ENCODE results near the gene MRNIP. TPM values are rescaled to one million over a fixed set of nuclear protein-coding genes. Genes with fewer than 3 reads are reported as not detected.

Gene MRNIP
- total and polyA plus RNA-seq, 2 of the 4 experiments (the other 2 are of a cell fraction) = 6.6 to 24.7 TPM

- intact Hi-C loops (cut with micrococcal nuclease) (no loop called here), in situ Hi-C loops (cut with MboI; ENCODE audit: low sequenced_read_pairs) (no loop called here), dilution Hi-C loops (cut with HindIII; ENCODE audit: low sequenced_read_pairs, unreplicated experiment) (no loop called here)
- no peak for DNase-seq
- H2BK15ac ChIP-seq (ENCODE audit: low read depth, low read length) = no peak overlapping the region
- no peak overlapping the region for H3K56ac ChIP-seq (ENCODE audit: extremely low read depth, insufficient read depth, low read length)
- no peak overlapping the region for H2BK20ac ChIP-seq (ENCODE audit: low read depth, low read length)
- no TSS peak for BruUV-seq (replicated peaks)
- H4K8ac ChIP-seq (ENCODE audit: low read depth in 2 of 2, low read length in 2 of 2) = no peak overlapping the region
- H3K9me1 ChIP-seq (ENCODE audit: insufficient read depth, low read length) = peaks cover 4% of the 10 kb centered on the region; the same call in 1 of the 2 replicates
- no peak overlapping the region for H2AK9ac ChIP-seq (replicated peaks; ENCODE audit: low read depth, low read length, poor library complexity)
- H4K91ac ChIP-seq (ENCODE audit: insufficient read depth, low read depth, low read length) = no peak overlapping the region
- H4K5ac ChIP-seq (ENCODE audit: low read depth, low read length) = no peak overlapping the region
- no peak overlapping the region for H3K4me2 ChIP-seq (ENCODE audit: low read depth, low read length)
- H2AK5ac ChIP-seq (ENCODE audit: low read depth, low read length) = no peak overlapping the region
- no peak overlapping the region for H3K18ac ChIP-seq (ENCODE audit: low read depth, low read length)
- H2BK120ac ChIP-seq (ENCODE audit: low read depth, low read length) = no peak overlapping the region
- no peaks in the 10 kb centered on the region for H3K9me3 ChIP-seq (ENCODE audit: control insufficient read depth, insufficient read depth, low read length)
- H2BK5ac ChIP-seq (ENCODE audit: low read depth, low read length, poor library complexity, severe bottlenecking) = no peak overlapping the region
- no peaks in the 10 kb centered on the region for H4K20me1 ChIP-seq (ENCODE audit: insufficient read depth, low read length)
- H3K36me3 ChIP-seq (ENCODE audit: control insufficient read depth, insufficient read depth, low read length) = peaks cover 74% of the 10 kb centered on the region
- POLR2A ChIA-PET (ENCODE audit: unreplicated experiment) = no interaction called here
- CTCF ChIA-PET = no interaction called here
- H3K14ac ChIP-seq (replicated peaks; ENCODE audit: low read depth, low read length) = no peak overlapping the region
- no peak overlapping the region for H3K23ac ChIP-seq (ENCODE audit: low read depth, low read length)
- no peak overlapping the region for H3K4ac ChIP-seq (ENCODE audit: low read depth, low read length)
- no peak overlapping the region for H3K4me3 ChIP-seq (ENCODE audit: insufficient read depth, low read depth, low read length)
- H3K4me1 ChIP-seq (ENCODE audit: control insufficient read depth, insufficient read depth, low read length) = no peaks in the 10 kb centered on the region
- no peaks in the 10 kb centered on the region for H3K27me3 ChIP-seq (ENCODE audit: control insufficient read depth, insufficient read depth, low read length)
- TF ChIP-seq NFE2L2 (IDR thresholded peaks at IDR 0.05; ENCODE audit: low read depth, low read length) (no peak), CTCF (conservative IDR thresholded peaks at IDR 0.05; ENCODE audit: low read depth, low read length) (no peak), POLR2A (IDR thresholded peaks at IDR 0.05; ENCODE audit: low read depth, low read length) (no peak), CHD1 (IDR thresholded peaks at IDR 0.05; ENCODE audit: low read depth, low read length) (no peak), BHLHE40 (IDR thresholded peaks at IDR 0.05; ENCODE audit: low read depth, low read length) (no peak), ELK1 (IDR thresholded peaks at IDR 0.05; ENCODE audit: borderline replicate concordance, low read depth, low read length) (no peak), RCOR1 (IDR thresholded peaks at IDR 0.05; ENCODE audit: insufficient replicate concordance, low read length) (no peak), RAD21 (IDR thresholded peaks at IDR 0.05; ENCODE audit: low read length) (no peak), USF2 (IDR thresholded peaks at IDR 0.05; ENCODE audit: low read depth, low read length) (no peak), RFX5 (IDR thresholded peaks at IDR 0.05; ENCODE audit: low read depth, low read length) (no peak), MAZ (IDR thresholded peaks at IDR 0.05; ENCODE audit: borderline replicate concordance, low read depth, low read length) (no peak), MXI1 (IDR thresholded peaks at IDR 0.05; ENCODE audit: borderline replicate concordance, low read depth, low read length) (no peak), MAFK (IDR thresholded peaks at IDR 0.05; ENCODE audit: low read depth, low read length) (no peak), SMC3 (IDR thresholded peaks at IDR 0.05; ENCODE audit: low read depth, low read length) (no peak), CEBPB (IDR thresholded peaks at IDR 0.05; ENCODE audit: low read depth, low read length) (no peak)
- no peak overlapping the region for H3K9ac ChIP-seq (ENCODE audit: low read depth, low read length)
- ATAC-seq (ENCODE audit: low read depth) = no peak
- no peak overlapping the region for H3K27ac ChIP-seq (ENCODE audit: insufficient read depth, low read length)
- no peak overlapping the region for H2AFZ ChIP-seq (replicated peaks; ENCODE audit: low read length, poor library complexity)
- WGBS, 2 experiments (ENCODE audit: extremely low coverage in 2 of 2, insufficient read length in 1 of 2) = 83% methylated on average over 2 of the region's 5 CpGs; no CpG with 5 or more reads in 1 of the 2 experiments
- H3K79me1 ChIP-seq (ENCODE audit: low read depth in 1 of 2, low read length in 2 of 2) = no peaks in the 10 kb centered on the region; a peak in 1 of 4 replicates
Observed at GRCh38 chr5:179869101-179869500, 10.5 kb upstream of the MRNIP start.

All from IMR-90 (cell line).